Activated gamma-delta T cell treated with Interleukin-2 at 50 U/mL for 16 hours (primary cell): ENCODE results near the gene RNASEH1.
"Not testable (repeated sequence)": the region's sequence is repeated elsewhere in the genome, so short reads cannot be mapped to it uniquely, and the experiment has no call there.

Source experiments
- DNase-seq: peaks from one replicate; pipeline ENCODE4 v3.0.0-alpha.2; 2020

RNASEH1 gene

GRCh38 chr2:3517948-3518495 is 40.1 kb downstream of the RNASEH1 start:
- DNase-seq: no peak

GRCh38 chr2:3516831-3517230 is 41.3 kb downstream of the RNASEH1 start:
- DNase-seq: no peak

- DNase-seq: not testable (repeated sequence)
These were observed 42.7 kb downstream of the RNASEH1 start for GRCh38 chr2:3515438-3515837.

- no peak for DNase-seq
These were observed 44.9 kb downstream of the RNASEH1 start for GRCh38 chr2:3513026-3513810.

- no peak for DNase-seq
These were observed 46.0 kb downstream of the RNASEH1 start for GRCh38 chr2:3512086-3512485.

- no peak for DNase-seq
These were observed 52.4 kb downstream of the RNASEH1 start for GRCh38 chr2:3505771-3506170.

GRCh38 chr2:3504741-3505140 is 53.4 kb downstream of the RNASEH1 start:
- no peak for DNase-seq

GRCh38 chr2:3503483-3503882 is 54.6 kb downstream of the RNASEH1 start:
- no peak for DNase-seq

- DNase-seq: no peak
These were observed 55.1 kb downstream of the RNASEH1 start for GRCh38 chr2:3503046-3503445.

- DNase-seq: no peak
These were observed 57.7 kb downstream of the RNASEH1 start for GRCh38 chr2:3500326-3500899.

GRCh38 chr2:3498783-3499394 is 59.2 kb downstream of the RNASEH1 start:
- no peak for DNase-seq

- not testable (repeated sequence) for DNase-seq
These were observed 61.4 kb downstream of the RNASEH1 start for GRCh38 chr2:3496708-3497080.
